H1 (cell line): ENCODE data around the gene GTPBP6. TPM values are rescaled to one million over a fixed set of nuclear protein-coding genes. Genes with fewer than 3 reads are reported as not detected.

ENCODE experiments used
- CTCF ChIP-seq, 3 experiments: IDR thresholded peaks; 1 replicate in 2 of 3; 2 replicates in 1 of 3; pipeline versions ENCODE4 v1.5.1 to v1.6.1; 2011; ENCODE audit warnings: low read length in 3 of 3, mild to moderate bottlenecking in 3 of 3, inconsistent platforms in 2 of 3, low read depth in 1 of 3, moderate library complexity in 1 of 3; ENCODE audit not compliant: insufficient read depth in 1 of 3; ENCODE audit errors: control extremely low read depth in 1 of 3
- EGR1 ChIP-seq: IDR thresholded peaks from 2 replicates; pipeline ENCODE4 v1.6.1; 2011; ENCODE audit warnings: low read depth, low read length, borderline replicate concordance
- POU5F1 ChIP-seq: IDR thresholded peaks from 2 replicates; pipeline ENCODE4 v1.6.1; 2011; ENCODE audit warnings: low read depth, mild to moderate bottlenecking, low read length, moderate library complexity
- RAD21 ChIP-seq, 2 experiments: IDR thresholded peaks in 1 of 2; conservative IDR thresholded peaks in 1 of 2; 2 replicates each; pipeline ENCODE4 v1.6.1; 2011; ENCODE audit warnings: low read depth in 2 of 2, low read length in 2 of 2, improper control_type of control experiment in 1 of 2, inconsistent platforms in 1 of 2, mild to moderate bottlenecking in 1 of 2, moderate library complexity in 1 of 2
- polyA plus RNA-seq, 7 experiments: library from polyadenylated mRNA; depleted of rRNA in 3 of 7; stranded (reverse) in 5 of 7; unstranded in 2 of 7; fragments of >200 nt in 5 of 7; fragments of 200-250 nt in 2 of 7; gene quantifications; 1 replicate in 5 of 7; 2 replicates in 1 of 7; 4 replicates in 1 of 7; pipeline versions ENCODE4 v1.2.1 to v1.2.3, GENCODE V29; 2011 to 2013; ENCODE audit warnings: missing spikeins in 2 of 7, mixed read lengths in 2 of 7
- total RNA-seq: library from RNA; stranded (reverse); fragmentation: NEBNext Ultra II Directional; extraction: Animal tissue kit (Norgen Biotek cat#: 25700); gene quantifications from 2 replicates; pipeline ENCODE4 v1.2.1, GENCODE V29; 2021
- TF ChIP-seq, protein P1 (sequence below): fragments of 300-600 bp; sonication (generic); IDR thresholded peaks from 2 replicates; pipeline ENCODE4 v1.7.1; 2012; ENCODE audit warnings: low read length, moderate library complexity, mild to moderate bottlenecking, inconsistent platforms; ENCODE audit not compliant: insufficient replicate concordance

GTPBP6 gene
- total and polyA plus RNA-seq, 2 of the 8 experiments (the other 6 are each of a cell fraction or from before 2014, with no cell fraction given), result 33.9 to 57.1 TPM

- TF ChIP-seq CTCF (IDR thresholded peaks at IDR 0.05; ENCODE audit: control extremely low read depth in 1 of 3, insufficient read depth in 1 of 3, low read depth in 1 of 3, low read length in 3 of 3) (peak in 2 of 3 experiments; percentile 18 to 31; a peak in 2 of 4 replicates), POU5F1 (no peak), RAD21 (IDR thresholded peaks at IDR 0.05 in 1 of 2, conservative IDR thresholded peaks at IDR 0.05 in 1 of 2; ENCODE audit: low read depth in 2 of 2, low read length in 2 of 2) (peak in 1 of 2 experiments; percentile 39; a peak in 1 of 4 replicates), EGR1 (peak; percentile 66; the same call in 1 of the 2 replicates)
- TF ChIP-seq, protein P1, sequence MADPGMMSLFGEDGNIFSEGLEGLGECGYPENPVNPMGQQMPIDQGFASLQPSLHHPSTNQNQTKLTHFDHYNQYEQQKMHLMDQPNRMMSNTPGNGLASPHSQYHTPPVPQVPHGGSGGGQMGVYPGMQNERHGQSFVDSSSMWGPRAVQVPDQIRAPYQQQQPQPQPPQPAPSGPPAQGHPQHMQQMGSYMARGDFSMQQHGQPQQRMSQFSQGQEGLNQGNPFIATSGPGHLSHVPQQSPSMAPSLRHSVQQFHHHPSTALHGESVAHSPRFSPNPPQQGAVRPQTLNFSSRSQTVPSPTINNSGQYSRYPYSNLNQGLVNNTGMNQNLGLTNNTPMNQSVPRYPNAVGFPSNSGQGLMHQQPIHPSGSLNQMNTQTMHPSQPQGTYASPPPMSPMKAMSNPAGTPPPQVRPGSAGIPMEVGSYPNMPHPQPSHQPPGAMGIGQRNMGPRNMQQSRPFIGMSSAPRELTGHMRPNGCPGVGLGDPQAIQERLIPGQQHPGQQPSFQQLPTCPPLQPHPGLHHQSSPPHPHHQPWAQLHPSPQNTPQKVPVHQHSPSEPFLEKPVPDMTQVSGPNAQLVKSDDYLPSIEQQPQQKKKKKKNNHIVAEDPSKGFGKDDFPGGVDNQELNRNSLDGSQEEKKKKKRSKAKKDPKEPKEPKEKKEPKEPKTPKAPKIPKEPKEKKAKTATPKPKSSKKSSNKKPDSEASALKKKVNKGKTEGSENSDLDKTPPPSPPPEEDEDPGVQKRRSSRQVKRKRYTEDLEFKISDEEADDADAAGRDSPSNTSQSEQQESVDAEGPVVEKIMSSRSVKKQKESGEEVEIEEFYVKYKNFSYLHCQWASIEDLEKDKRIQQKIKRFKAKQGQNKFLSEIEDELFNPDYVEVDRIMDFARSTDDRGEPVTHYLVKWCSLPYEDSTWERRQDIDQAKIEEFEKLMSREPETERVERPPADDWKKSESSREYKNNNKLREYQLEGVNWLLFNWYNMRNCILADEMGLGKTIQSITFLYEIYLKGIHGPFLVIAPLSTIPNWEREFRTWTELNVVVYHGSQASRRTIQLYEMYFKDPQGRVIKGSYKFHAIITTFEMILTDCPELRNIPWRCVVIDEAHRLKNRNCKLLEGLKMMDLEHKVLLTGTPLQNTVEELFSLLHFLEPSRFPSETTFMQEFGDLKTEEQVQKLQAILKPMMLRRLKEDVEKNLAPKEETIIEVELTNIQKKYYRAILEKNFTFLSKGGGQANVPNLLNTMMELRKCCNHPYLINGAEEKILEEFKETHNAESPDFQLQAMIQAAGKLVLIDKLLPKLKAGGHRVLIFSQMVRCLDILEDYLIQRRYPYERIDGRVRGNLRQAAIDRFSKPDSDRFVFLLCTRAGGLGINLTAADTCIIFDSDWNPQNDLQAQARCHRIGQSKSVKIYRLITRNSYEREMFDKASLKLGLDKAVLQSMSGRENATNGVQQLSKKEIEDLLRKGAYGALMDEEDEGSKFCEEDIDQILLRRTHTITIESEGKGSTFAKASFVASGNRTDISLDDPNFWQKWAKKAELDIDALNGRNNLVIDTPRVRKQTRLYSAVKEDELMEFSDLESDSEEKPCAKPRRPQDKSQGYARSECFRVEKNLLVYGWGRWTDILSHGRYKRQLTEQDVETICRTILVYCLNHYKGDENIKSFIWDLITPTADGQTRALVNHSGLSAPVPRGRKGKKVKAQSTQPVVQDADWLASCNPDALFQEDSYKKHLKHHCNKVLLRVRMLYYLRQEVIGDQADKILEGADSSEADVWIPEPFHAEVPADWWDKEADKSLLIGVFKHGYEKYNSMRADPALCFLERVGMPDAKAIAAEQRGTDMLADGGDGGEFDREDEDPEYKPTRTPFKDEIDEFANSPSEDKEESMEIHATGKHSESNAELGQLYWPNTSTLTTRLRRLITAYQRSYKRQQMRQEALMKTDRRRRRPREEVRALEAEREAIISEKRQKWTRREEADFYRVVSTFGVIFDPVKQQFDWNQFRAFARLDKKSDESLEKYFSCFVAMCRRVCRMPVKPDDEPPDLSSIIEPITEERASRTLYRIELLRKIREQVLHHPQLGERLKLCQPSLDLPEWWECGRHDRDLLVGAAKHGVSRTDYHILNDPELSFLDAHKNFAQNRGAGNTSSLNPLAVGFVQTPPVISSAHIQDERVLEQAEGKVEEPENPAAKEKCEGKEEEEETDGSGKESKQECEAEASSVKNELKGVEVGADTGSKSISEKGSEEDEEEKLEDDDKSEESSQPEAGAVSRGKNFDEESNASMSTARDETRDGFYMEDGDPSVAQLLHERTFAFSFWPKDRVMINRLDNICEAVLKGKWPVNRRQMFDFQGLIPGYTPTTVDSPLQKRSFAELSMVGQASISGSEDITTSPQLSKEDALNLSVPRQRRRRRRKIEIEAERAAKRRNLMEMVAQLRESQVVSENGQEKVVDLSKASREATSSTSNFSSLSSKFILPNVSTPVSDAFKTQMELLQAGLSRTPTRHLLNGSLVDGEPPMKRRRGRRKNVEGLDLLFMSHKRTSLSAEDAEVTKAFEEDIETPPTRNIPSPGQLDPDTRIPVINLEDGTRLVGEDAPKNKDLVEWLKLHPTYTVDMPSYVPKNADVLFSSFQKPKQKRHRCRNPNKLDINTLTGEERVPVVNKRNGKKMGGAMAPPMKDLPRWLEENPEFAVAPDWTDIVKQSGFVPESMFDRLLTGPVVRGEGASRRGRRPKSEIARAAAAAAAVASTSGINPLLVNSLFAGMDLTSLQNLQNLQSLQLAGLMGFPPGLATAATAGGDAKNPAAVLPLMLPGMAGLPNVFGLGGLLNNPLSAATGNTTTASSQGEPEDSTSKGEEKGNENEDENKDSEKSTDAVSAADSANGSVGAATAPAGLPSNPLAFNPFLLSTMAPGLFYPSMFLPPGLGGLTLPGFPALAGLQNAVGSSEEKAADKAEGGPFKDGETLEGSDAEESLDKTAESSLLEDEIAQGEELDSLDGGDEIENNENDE, result no peak
Measured at GRCh38 chrX:338836-339400, 20.3 kb upstream of the GTPBP6 start (continued).
